Activated naive CD8-positive, alpha-beta T cell (primary cell): ENCODE data around the gene CMTM8.
A peak's percentile ranks its signal among the peaks of the same experiment; 100 is the strongest.

ENCODE experiments used
- H3K27ac Mint-ChIP-seq: one replicate; pipeline ENCODE4 v1.8.0; 2021; ENCODE audit warnings: mixed read lengths
- H3K27me3 Mint-ChIP-seq: one replicate; pipeline ENCODE4 v1.8.0; 2021; ENCODE audit warnings: mixed read lengths
- H3K36me3 Mint-ChIP-seq: one replicate; pipeline ENCODE4 v1.8.0; 2021; ENCODE audit warnings: mixed read lengths
- H3K4me1 Mint-ChIP-seq: one replicate; pipeline ENCODE4 v1.8.0; 2021; ENCODE audit warnings: low read depth, mixed read lengths
- H3K4me3 Mint-ChIP-seq: one replicate; pipeline ENCODE4 v1.8.0; 2021; ENCODE audit warnings: mild to moderate bottlenecking, mixed read lengths
- H3K9me3 Mint-ChIP-seq: one replicate; pipeline ENCODE4 v1.8.0; 2021; ENCODE audit warnings: low read depth, mixed read lengths

CMTM8 gene

DNA sequence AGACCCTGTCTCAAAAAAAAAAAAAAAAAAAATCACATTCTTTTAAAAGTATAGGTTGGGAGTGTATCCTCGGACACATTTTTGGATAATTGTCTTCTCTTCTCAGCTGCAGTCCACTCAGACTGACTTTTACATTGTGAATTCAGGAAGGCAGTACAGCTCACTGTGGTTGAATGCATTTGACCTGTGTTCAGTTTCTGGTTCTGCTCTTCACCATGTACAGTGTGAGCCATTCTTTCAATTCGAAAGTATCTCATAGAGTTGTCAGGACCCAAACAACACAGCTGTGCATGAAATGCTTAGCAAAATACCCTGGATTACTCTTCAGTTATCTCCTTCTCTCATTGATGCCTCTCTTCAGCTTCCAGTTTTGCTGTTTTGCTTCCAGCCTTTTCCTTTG lies 5.0 kb downstream of the CMTM8 start:
- peaks cover 70% of the 10 kb centered on the region for H3K4me1 Mint-ChIP-seq
- H3K4me3 Mint-ChIP-seq: no peak overlapping the region
- peaks cover 4% of the 10 kb centered on the region for H3K36me3 Mint-ChIP-seq
- no peaks in the 10 kb centered on the region for H3K9me3 Mint-ChIP-seq
- H3K27ac Mint-ChIP-seq: no peak overlapping the region
- H3K27me3 Mint-ChIP-seq: no peaks in the 10 kb centered on the region

DNA sequence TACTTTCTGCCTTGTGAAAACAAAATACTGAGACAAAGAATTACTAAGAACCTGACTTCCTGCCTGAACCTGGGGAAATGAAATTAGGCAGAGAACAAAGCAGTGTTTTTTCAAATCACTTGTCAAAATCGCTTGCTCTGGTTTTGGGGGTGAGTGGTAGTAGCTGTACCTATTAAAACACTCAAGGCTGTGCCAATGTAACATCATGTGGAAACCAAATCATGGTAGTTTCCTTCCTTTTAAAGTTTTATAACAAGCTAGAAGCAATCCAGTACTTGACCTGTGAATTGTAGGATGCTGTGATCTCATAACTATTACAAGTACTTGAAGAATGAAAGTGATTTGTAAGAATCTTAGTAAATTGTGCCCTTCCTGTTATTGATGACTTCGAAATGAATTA lies 6.7 kb downstream of the CMTM8 start:
- Mint-ChIP-seq H3K4me3 (peak overlapping the region; percentile 56), H3K27me3 (no peaks in the 10 kb centered on the region), H3K4me1 (peaks cover 70% of the 10 kb centered on the region), H3K9me3 (no peaks in the 10 kb centered on the region), H3K36me3 (peaks cover 6% of the 10 kb centered on the region), H3K27ac (peak overlapping the region; percentile 58)

DNA sequence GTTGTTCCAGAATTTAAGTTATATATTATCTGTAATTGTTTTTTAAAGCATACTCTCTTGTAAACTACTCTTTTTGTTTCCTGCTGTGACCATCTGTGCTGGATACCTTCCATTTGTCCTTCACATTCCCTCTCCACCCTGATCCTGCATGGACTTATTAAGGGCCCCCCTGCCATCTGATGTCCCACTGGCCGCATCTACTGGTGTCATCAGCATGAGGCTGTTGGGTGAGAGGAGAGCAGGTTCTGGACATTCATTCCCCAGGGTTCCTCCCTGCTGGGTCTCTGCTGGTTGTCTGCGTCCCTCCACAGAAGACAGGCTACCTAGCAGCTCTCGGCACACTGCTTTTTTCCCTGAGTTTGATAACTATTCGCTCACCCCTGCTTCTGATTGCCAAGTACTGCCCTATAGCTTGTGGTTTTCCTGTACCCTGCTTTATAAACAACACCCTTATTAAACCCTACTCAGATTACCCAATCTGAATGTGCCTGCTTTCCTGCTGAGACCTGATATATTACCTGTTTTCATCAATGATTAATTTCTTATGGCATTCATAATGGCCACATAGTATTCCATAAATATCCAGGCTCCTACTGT lies 7.7 kb downstream of the CMTM8 start:
- H3K4me3 Mint-ChIP-seq: peak overlapping the region; percentile 64
- no peaks in the 10 kb centered on the region for H3K9me3 Mint-ChIP-seq
- peak overlapping the region; percentile 78 for H3K27ac Mint-ChIP-seq
- peaks cover 60% of the 10 kb centered on the region for H3K4me1 Mint-ChIP-seq
- no peaks in the 10 kb centered on the region for H3K27me3 Mint-ChIP-seq
- peaks cover 7% of the 10 kb centered on the region for H3K36me3 Mint-ChIP-seq

DNA sequence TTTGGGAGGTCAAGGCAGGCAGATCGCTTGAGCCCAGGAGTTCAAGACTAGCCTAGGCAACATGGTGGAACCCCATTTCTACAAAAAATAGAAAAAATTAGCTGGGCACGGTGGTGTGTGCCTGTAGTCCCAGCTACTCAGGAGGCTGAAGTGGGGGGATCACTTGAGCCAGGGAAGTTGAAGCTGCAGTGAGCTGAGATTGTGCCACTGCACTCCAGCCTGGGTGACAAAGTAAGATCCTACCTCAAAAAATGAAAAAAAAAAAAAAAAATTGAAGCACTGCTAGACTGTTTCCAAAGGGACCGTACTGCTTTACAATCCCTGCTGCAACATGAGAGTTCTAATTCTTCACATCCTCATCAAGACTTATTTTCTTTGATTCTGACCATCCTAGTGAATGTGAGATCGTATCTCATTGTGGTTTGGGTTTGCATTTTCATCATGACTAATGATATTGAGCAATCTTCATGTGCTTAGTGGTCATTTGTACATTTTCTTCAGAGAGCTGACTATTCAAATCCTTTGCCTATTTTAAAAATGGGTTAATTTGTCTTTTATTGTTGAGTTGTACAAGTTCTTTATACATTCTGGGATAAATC lies 10.8 kb downstream of the CMTM8 start:
- H3K27me3 Mint-ChIP-seq: no peaks in the 10 kb centered on the region
- H3K4me3 Mint-ChIP-seq: no peak overlapping the region
- H3K27ac Mint-ChIP-seq: peak overlapping the region; percentile 46
- peaks cover 7% of the 10 kb centered on the region for H3K36me3 Mint-ChIP-seq
- peaks cover 45% of the 10 kb centered on the region for H3K4me1 Mint-ChIP-seq
- H3K9me3 Mint-ChIP-seq: no peaks in the 10 kb centered on the region

DNA sequence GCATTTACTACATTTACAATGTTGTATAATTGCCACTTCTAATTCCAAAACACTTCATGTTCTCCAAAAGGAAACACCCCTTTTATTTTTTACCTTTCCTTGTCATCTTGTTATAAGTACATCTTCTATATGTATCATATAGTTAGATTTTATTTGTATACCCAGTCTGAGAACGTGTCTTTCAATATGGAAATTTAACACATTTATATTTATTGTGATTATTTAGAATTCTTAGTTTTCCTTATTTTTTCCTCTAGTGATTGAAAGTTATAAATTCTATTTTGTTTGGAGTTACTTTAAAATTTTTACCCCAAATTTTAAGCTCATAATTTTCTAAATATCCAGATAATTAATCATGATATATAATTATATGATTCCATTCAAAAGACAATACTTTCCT lies 15.8 kb downstream of the CMTM8 start:
- Mint-ChIP-seq H3K27ac (no peak overlapping the region), H3K9me3 (peaks cover 4% of the 10 kb centered on the region), H3K4me1 (peaks cover 35% of the 10 kb centered on the region), H3K36me3 (peaks cover 10% of the 10 kb centered on the region), H3K27me3 (no peaks in the 10 kb centered on the region), H3K4me3 (no peak overlapping the region)

DNA sequence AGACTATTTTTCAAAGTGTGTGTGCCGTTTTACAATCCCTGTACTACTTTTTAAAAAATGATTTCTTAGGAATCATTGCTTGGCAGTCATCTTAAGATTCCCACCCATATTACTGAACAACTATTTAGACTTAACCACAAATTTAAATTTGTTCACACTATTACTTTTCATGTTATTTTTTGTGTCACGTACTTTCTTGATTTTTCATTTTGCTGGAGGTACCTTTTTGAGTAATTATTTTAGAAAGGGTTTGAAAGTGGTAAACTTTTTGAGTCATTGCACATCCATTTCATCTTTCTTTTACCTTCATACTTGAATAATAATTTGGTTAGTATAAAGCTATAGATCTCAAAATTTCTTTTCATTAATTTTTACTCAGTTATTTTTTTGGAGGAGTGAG lies 16.9 kb downstream of the CMTM8 start:
- peaks cover 4% of the 10 kb centered on the region for H3K9me3 Mint-ChIP-seq
- peaks cover 27% of the 10 kb centered on the region for H3K4me1 Mint-ChIP-seq
- H3K27me3 Mint-ChIP-seq: no peaks in the 10 kb centered on the region
- no peak overlapping the region for H3K27ac Mint-ChIP-seq
- H3K36me3 Mint-ChIP-seq: peaks cover 7% of the 10 kb centered on the region
- H3K4me3 Mint-ChIP-seq: no peak overlapping the region

DNA sequence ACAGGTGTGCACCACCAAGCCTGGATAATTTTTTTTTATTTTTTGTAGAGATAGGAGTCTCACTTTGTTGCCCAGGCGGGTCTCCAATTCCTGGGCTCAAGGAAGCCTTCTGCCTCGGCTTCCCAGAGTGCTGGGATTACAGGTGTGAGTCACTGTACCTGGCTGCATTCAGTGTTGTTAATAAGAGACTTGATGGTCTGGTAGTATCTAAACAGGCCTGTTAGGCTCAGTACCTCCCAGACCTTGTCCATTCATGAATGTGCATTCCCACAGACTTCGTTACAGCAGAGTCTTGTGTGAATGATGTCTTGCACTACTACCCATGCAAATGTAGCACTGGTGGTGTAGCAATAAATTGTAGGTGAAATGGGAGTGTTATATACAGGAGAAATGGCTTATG lies 17.7 kb downstream of the CMTM8 start:
- peaks cover 4% of the 10 kb centered on the region for H3K9me3 Mint-ChIP-seq
- H3K27me3 Mint-ChIP-seq: no peaks in the 10 kb centered on the region
- no peak overlapping the region for H3K27ac Mint-ChIP-seq
- peaks cover 5% of the 10 kb centered on the region for H3K36me3 Mint-ChIP-seq
- peaks cover 27% of the 10 kb centered on the region for H3K4me1 Mint-ChIP-seq
- H3K4me3 Mint-ChIP-seq: no peak overlapping the region

DNA sequence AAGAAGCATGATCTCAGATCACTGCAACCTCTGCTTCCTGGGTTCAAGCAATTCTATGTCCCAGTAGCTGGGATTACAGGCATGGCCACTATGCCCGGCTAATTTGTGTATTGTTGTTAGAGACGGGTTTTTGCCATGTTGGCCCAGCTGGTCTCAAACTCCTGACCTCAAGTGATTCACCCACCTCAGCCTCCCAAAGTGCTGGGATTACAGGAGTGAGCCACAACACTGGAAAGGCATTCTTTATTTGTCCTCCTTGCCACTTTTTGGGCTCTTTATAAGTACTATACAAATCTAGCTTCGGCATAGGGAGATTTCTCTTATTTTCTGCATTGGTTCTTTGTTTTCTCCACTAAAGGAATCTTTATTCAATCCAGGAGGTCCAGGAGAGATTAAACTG lies 18.6 kb downstream of the CMTM8 start:
- Mint-ChIP-seq H3K27ac (no peak overlapping the region), H3K27me3 (no peaks in the 10 kb centered on the region), H3K4me3 (peak overlapping the region; percentile 14), H3K9me3 (peaks cover 4% of the 10 kb centered on the region), H3K36me3 (peaks cover 8% of the 10 kb centered on the region), H3K4me1 (peaks cover 27% of the 10 kb centered on the region)

DNA sequence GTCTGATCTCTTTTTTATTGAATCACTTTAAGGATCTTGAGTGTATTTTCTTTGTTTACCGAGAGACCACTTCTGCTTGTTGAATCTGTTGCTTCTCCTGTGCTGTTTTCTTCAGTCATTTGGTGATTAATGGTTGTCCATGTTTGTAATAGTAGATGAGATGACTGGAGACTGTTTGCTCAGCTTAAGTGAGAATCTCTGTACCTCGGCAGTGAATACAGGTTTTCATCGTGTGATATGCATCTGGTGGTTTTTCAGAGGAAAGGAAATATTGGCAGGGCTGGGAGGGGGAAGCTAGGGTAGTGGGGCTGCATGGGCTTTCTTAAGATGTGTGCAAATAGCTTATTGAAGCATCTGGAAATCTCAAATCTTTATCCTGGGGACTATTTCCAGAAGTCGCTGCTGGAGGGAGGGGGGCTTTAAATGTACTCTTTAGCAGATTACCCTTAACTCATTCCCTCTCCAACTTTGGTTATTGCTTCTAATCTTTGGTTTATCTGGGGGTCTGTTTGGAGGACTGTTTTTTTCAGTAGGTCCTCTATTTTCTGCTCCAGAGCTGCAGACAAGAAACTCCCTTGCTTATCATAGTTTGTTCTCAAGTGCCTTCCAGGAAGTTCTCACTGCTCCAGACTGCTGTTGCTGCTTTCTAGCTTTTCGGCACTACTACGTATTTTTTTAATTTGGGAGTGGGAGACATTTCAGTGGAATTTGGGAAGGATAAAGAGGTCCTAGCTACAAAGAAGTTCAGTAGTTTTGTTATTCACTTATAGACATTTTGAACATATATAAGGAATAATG lies 19.4 kb downstream of the CMTM8 start:
- peak overlapping the region; percentile 3 for H3K27ac Mint-ChIP-seq
- peaks cover 4% of the 10 kb centered on the region for H3K9me3 Mint-ChIP-seq
- peaks cover 11% of the 10 kb centered on the region for H3K36me3 Mint-ChIP-seq
- no peaks in the 10 kb centered on the region for H3K27me3 Mint-ChIP-seq
- peak overlapping the region; percentile 14 for H3K4me3 Mint-ChIP-seq
- peaks cover 24% of the 10 kb centered on the region for H3K4me1 Mint-ChIP-seq

DNA sequence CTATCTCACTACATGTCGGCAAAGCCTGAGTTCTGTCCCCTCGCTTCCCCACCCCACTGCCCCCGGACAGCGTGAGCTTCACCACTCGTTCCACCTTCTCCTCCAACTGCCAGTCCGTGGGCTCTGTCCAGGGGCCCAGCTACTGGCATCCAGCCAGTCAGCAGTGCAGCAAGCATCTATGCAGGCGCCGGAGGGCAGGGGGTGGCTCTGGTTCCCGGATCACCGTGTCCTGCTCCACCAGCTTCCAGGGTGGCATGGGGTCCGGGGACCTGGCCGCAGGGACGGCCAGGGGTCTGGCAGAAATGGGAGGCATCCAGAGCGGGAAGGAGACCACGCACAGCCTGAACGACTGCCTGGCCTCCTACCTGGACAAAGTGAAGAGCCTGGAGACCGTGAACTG lies 20.4 kb downstream of the CMTM8 start:
- H3K9me3 Mint-ChIP-seq: peaks cover 4% of the 10 kb centered on the region
- H3K27me3 Mint-ChIP-seq: no peaks in the 10 kb centered on the region
- no peak overlapping the region for H3K27ac Mint-ChIP-seq
- peaks cover 26% of the 10 kb centered on the region for H3K4me1 Mint-ChIP-seq
- no peak overlapping the region for H3K4me3 Mint-ChIP-seq
- peaks cover 11% of the 10 kb centered on the region for H3K36me3 Mint-ChIP-seq

DNA sequence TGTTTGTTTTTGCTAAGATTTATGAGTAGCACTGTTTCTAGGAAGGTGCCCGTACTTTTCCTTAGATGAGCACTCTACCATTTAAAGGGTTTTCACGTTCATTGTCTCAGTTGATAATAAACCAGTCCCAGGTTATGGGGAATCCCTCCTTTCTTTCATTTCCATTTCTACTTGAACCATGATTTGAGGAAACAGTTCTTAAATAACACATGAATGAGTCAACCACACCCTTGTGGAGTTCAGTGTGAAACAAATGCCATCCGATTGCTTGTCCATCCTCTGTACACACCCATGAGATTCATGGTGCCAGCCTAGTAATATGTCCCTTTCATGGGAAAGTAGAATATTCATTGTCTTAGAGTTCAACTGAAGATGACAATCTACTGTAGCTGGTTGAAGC lies 23.1 kb downstream of the CMTM8 start:
- no peak overlapping the region for H3K27ac Mint-ChIP-seq

DNA sequence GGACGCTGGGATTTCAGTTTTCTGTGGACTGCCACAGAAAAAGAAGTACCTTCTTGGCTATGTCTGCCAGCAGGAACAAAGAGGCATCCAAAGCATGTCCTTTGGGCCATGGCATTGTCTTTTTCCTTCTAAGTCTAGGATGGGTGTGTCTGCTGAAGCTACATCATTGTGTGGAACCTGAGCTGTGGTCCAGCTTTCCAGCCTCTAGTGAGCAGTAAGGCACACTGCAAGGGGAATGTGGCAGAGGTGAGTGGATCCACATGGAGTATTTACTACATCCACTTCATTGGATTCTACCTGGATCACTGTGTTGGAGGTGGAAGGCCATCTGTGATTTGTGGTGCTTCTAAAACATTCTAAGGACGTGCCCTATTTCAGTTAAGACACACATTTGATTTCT lies 23.7 kb downstream of the CMTM8 start:
- peaks cover 16% of the 10 kb centered on the region for H3K4me1 Mint-ChIP-seq
- H3K9me3 Mint-ChIP-seq: no peaks in the 10 kb centered on the region
- H3K36me3 Mint-ChIP-seq: peaks cover 6% of the 10 kb centered on the region
- no peak overlapping the region for H3K4me3 Mint-ChIP-seq
- H3K27ac Mint-ChIP-seq: no peak overlapping the region
- no peaks in the 10 kb centered on the region for H3K27me3 Mint-ChIP-seq

More for the DNA sequence above, 23.1 kb downstream of the CMTM8 start:
- Mint-ChIP-seq H3K9me3 (no peaks in the 10 kb centered on the region), H3K36me3 (peaks cover 6% of the 10 kb centered on the region), H3K4me3 (no peak overlapping the region), H3K4me1 (peaks cover 22% of the 10 kb centered on the region), H3K27me3 (no peaks in the 10 kb centered on the region)

DNA sequence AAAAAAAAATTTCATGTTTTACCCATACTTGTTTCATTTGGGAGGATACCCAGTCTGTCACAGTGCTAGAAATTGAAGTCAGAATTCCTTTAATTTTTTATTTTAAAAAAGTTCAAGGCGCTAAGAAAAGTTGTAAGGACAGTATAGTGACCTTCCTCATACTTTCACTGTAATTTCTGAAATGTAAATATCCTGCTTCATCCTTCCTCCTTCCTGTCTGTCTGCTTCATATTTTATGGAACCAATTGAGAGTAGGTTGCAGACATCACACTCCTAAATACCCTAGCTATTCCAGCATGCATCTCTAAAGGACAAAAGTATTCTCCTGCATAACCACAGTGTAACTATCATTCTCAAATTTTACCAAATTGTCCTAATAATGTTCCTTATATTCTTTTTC lies 35.8 kb downstream of the CMTM8 start:
- no peak overlapping the region for H3K4me3 Mint-ChIP-seq
- no peak overlapping the region for H3K27ac Mint-ChIP-seq
- H3K4me1 Mint-ChIP-seq: peaks cover 9% of the 10 kb centered on the region
- no peaks in the 10 kb centered on the region for H3K27me3 Mint-ChIP-seq
- no peaks in the 10 kb centered on the region for H3K9me3 Mint-ChIP-seq
- H3K36me3 Mint-ChIP-seq: peaks cover 2% of the 10 kb centered on the region

DNA sequence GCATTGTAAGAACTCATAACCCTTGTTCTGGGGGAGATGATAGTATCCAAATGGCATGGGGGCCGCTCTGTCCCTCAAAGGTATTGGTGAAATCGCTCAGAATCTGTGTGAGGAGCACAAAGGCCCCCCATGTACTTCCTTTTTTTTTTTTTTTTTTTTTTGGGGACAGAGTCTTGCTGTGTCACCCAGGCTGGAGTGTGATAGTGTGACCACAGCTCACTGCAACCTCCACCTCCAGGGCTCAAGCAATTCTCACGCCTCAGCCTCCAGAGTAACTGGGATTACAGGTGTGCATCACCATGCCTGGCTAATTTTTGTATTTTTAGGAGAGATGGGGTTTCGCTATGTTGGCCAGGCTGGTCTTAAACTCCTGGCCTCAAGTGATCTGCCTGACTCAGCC lies 37.0 kb downstream of the CMTM8 start:
- Mint-ChIP-seq H3K9me3 (no peaks in the 10 kb centered on the region), H3K4me3 (no peak overlapping the region), H3K27me3 (no peaks in the 10 kb centered on the region), H3K4me1 (peaks cover 9% of the 10 kb centered on the region), H3K36me3 (peaks cover 2% of the 10 kb centered on the region), H3K27ac (no peak overlapping the region)

DNA sequence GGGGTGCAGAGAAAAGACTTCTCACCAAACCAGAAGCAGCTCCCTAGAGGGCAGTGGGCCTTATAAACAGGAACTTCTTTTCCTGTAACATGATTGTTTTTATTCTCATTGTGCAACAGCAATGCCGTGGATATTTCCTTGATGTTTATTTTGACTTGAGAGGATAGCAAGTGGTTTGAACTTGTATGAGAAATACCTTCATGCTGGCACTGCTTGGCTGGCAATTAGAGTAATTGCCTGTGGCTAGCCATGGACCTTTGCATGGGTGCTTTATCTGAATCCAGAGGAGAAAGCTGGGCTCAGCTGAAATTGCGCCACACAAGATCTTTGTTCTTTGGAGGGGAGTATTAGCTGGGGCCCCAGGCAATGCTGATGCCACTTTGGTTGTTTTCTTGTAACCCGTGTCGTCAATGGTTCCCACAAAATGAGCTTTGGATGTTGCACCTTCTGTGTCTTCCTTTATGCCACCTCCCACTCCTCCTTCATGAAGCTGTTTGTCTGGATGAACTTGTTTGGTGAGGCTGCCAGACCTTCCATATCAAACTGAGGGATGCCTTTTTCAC lies 37.9 kb downstream of the CMTM8 start:
- no peak overlapping the region for H3K4me3 Mint-ChIP-seq
- peaks cover 11% of the 10 kb centered on the region for H3K4me1 Mint-ChIP-seq
- peak overlapping the region; percentile 58 for H3K27ac Mint-ChIP-seq
- peaks cover 2% of the 10 kb centered on the region for H3K36me3 Mint-ChIP-seq
- H3K9me3 Mint-ChIP-seq: no peaks in the 10 kb centered on the region
- no peaks in the 10 kb centered on the region for H3K27me3 Mint-ChIP-seq
